HepG2 (cell line): ENCODE results near the gene ZNF446. TPM values are rescaled to one million over a fixed set of nuclear protein-coding genes. Genes with fewer than 3 reads are reported as not detected.

Experiments
- ATAC-seq: fragments of 200-7000 bp; cut with Tn5 transposase; 3 replicates; pipeline ENCODE4 v1.9.1; 2020; ENCODE audit warnings: mild to moderate bottlenecking, moderate library complexity
- BruUV-seq: library from RNA; stranded (reverse); fragments of 400-500 nt; replicated peaks from 2 replicates; lab custom pipeline; 2021; lab: Mats Ljungman, UMichigan
- CTCF ChIA-PET: fragments of 300-600 bp; formaldehyde crosslinking; extraction: SDS; loops from one replicate; lab custom pipeline; 2021; ENCODE audit warnings: low total read pairs, inconsistent platforms, low intra/inter-chr PET ratio; lab: Yijun Ruan, JAX
- POLR2A ChIA-PET: fragments of 350-600 bp; sonication (Branson Sonifier 250); formaldehyde crosslinking; loops from one replicate; lab custom pipeline; 2020; ENCODE audit warnings: antibody characterized with exemption, inconsistent platforms; lab: Yijun Ruan, JAX
- DNase-seq: peaks from one replicate; pipeline ENCODE4 v3.0.0-alpha.2; 2015; ENCODE audit warnings: low spot score
- FAIRE-seq: peaks from 3 replicates; lab custom pipeline; 2011; peaks lifted over from hg19 to GRCh38; lab: Jason Lieb, UNC
- H2AFZ ChIP-seq: one replicate; pipeline ENCODE4 v1.6.1; 2011; ENCODE audit warnings: low read length, inconsistent platforms
- H3K27ac ChIP-seq: fragments of 300-600 bp; 3 replicates; pipeline ENCODE4 v1.8.0; 2011; ENCODE audit warnings: mixed run types, mild to moderate bottlenecking, mixed read lengths, low read length, inconsistent platforms; ENCODE audit not compliant: insufficient read depth; ENCODE audit errors: extremely low read length
- H3K27me3 ChIP-seq, 2 experiments: fragments of 200-600 bp in 1 of 2; 2 replicates in 1 of 2; 3 replicates in 1 of 2; pipeline versions ENCODE4 v1.6.0 to v1.8.0; 2011; ENCODE audit warnings: low read length in 2 of 2, mild to moderate bottlenecking in 2 of 2, moderate library complexity in 2 of 2, inconsistent platforms in 1 of 2; ENCODE audit not compliant: insufficient read depth in 2 of 2, control insufficient read depth in 1 of 2
- H3K36me3 ChIP-seq, 2 experiments: fragments of 200-600 bp in 1 of 2; replicated peaks in 1 of 2; 2 replicates in 1 of 2; 3 replicates in 1 of 2; pipeline versions ENCODE4 v1.5.1 to v1.8.0; 2011; ENCODE audit warnings: low read length in 2 of 2, inconsistent platforms in 1 of 2; ENCODE audit not compliant: insufficient read depth in 2 of 2, control insufficient read depth in 1 of 2
- H3K4me1 ChIP-seq: 2 replicates; pipeline ENCODE4 v1.5.1; 2012; ENCODE audit warnings: low read length, inconsistent platforms; ENCODE audit not compliant: insufficient read depth
- H3K4me2 ChIP-seq: 2 replicates; pipeline ENCODE4 v1.6.0; 2011; ENCODE audit warnings: low read depth, low read length, inconsistent platforms
- H3K4me3 ChIP-seq, 3 experiments: fragments of 200-600 bp in 1 of 3; sonication (generic), shearing (Covaris generic) in 1 of 3; replicated peaks in 1 of 3; 2 replicates each; pipeline ENCODE4 v1.5.1; 2011 to 2016; ENCODE audit warnings: low read length in 3 of 3, inconsistent platforms in 2 of 3, low read depth in 2 of 3, mild to moderate bottlenecking in 2 of 3, control low read depth in 1 of 3, mixed read lengths in 1 of 3; ENCODE audit not compliant: insufficient read depth in 1 of 3
- H3K79me2 ChIP-seq: one replicate; pipeline ENCODE4 v1.6.1; 2011; ENCODE audit warnings: low read length, inconsistent platforms; ENCODE audit not compliant: insufficient read depth
- H3K9ac ChIP-seq: 2 replicates; pipeline ENCODE4 v1.6.0; 2011; ENCODE audit warnings: mild to moderate bottlenecking, low read depth, low read length, inconsistent platforms; ENCODE audit not compliant: insufficient read depth
- H3K9me3 ChIP-seq: 2 replicates; pipeline ENCODE4 v1.5.1; 2012; ENCODE audit warnings: mild to moderate bottlenecking, low read length
- H4K20me1 ChIP-seq: 2 replicates; pipeline ENCODE4 v1.6.0; 2011; ENCODE audit warnings: inconsistent platforms, mild to moderate bottlenecking, low read length, moderate library complexity; ENCODE audit not compliant: insufficient read depth
- ARNTL ChIP-seq: sonication (generic); formaldehyde crosslinking; IDR thresholded peaks from 2 replicates; pipeline ENCODE4 v1.4.0; 2020; ENCODE audit warnings: mild to moderate bottlenecking, missing genetic modification reagents
- FLYWCH1 ChIP-seq: sonication (generic); formaldehyde crosslinking; IDR thresholded peaks from 2 replicates; pipeline ENCODE4 v1.8.1; 2023; ENCODE audit warnings: mild to moderate bottlenecking, missing genetic modification reagents
- FOXA1 ChIP-seq, 2 experiments: fragments of 450-650 bp in 1 of 2; sonication (generic) in 1 of 2; formaldehyde crosslinking in 1 of 2; IDR thresholded peaks; 2 replicates each; pipeline versions ENCODE4 v1.4.0 to v1.6.1; 2016 to 2020; ENCODE audit warnings: missing genetic modification reagents in 1 of 2
- HCFC1 ChIP-seq: fragments of 150-350 bp; IDR thresholded peaks from 2 replicates; pipeline ENCODE4 v1.6.1; 2014; ENCODE audit warnings: low read depth, low read length
- IRF2 ChIP-seq: IDR thresholded peaks from 2 replicates; pipeline ENCODE4 v1.6.1; 2018; ENCODE audit warnings: missing genetic modification reagents, missing compliant biosample characterization
- MXI1 ChIP-seq: IDR thresholded peaks from 3 replicates; pipeline ENCODE4 v1.6.1; 2012; ENCODE audit warnings: low read depth, low read length, inconsistent platforms, borderline replicate concordance
- MYPOP ChIP-seq: sonication (generic); formaldehyde crosslinking; IDR thresholded peaks from 2 replicates; pipeline ENCODE4 v1.8.1; 2023; ENCODE audit warnings: mild to moderate bottlenecking, moderate library complexity, missing genetic modification reagents
- PHF8 ChIP-seq: sonication (generic); formaldehyde crosslinking; IDR thresholded peaks from 2 replicates; pipeline ENCODE4 v1.5.0; 2020; ENCODE audit warnings: missing genetic modification reagents
- RBM39 ChIP-seq: fragments of 200-400 bp; formaldehyde crosslinking; IDR thresholded peaks from one replicate; pipeline ENCODE4 v1.6.1; 2018; ENCODE audit warnings: antibody characterized with exemption, mild to moderate bottlenecking, low read depth, low read length; ENCODE audit not compliant: poor library complexity, severe bottlenecking
- RNF2 ChIP-seq: fragments of 450-650 bp; conservative IDR thresholded peaks from 2 replicates; pipeline ENCODE4 v1.6.1; 2016; ENCODE audit warnings: low read depth
- SATB2 ChIP-seq: sonication (generic); formaldehyde crosslinking; IDR thresholded peaks from 2 replicates; pipeline ENCODE4 v1.5.0; 2020; ENCODE audit warnings: missing genetic modification reagents
- TGIF2 ChIP-seq: IDR thresholded peaks from 2 replicates; pipeline ENCODE4 v1.6.1; 2016; ENCODE audit warnings: control low read depth, missing compliant biosample characterization
- TOE1 ChIP-seq: sonication (generic); formaldehyde crosslinking; IDR thresholded peaks from 2 replicates; pipeline ENCODE4 v1.4.0; 2020; ENCODE audit warnings: mild to moderate bottlenecking, missing genetic modification reagents
- XBP1 ChIP-seq: sonication (generic); formaldehyde crosslinking; IDR thresholded peaks from 2 replicates; pipeline ENCODE4 v1.5.0; 2020; ENCODE audit warnings: missing genetic modification reagents
- YY1 ChIP-seq: IDR thresholded peaks from 2 replicates; pipeline ENCODE4 v1.6.1; 2011; ENCODE audit warnings: low read length, low read depth, moderate library complexity, mild to moderate bottlenecking; ENCODE audit not compliant: insufficient read depth, insufficient replicate concordance
- ZFP36L2 ChIP-seq: sonication (generic); formaldehyde crosslinking; IDR thresholded peaks from 2 replicates; pipeline ENCODE4 v1.4.0; 2020; ENCODE audit warnings: missing genetic modification reagents
- ZFY ChIP-seq: sonication (generic); formaldehyde crosslinking; IDR thresholded peaks from 2 replicates; pipeline ENCODE4 v1.4.0; 2020; ENCODE audit warnings: missing genetic modification reagents
- ZNF160 ChIP-seq: sonication (generic); formaldehyde crosslinking; IDR thresholded peaks from 2 replicates; pipeline ENCODE4 v1.8.0; 2022; ENCODE audit warnings: mild to moderate bottlenecking, inconsistent platforms, missing genetic modification reagents
- WGBS: methylation state at CpG from one replicate; pipeline ENCODE4 v1.1.6; 2017; ENCODE audit warnings: low lambda C conversion rate; 5-methylcytosine and 5-hydroxymethylcytosine counted together
- in situ Hi-C: cut with HindIII; loops from 2 replicates; pipeline ENCODE4 v1.10.0; 2017; ENCODE audit warnings: low pct_unique_long_range_greater_than_20kb; ENCODE audit not compliant: extremely low pct_ligation_motif_present
- intact Hi-C: fragments of 100-400 bp; cut with micrococcal nuclease; formaldehyde crosslinking; loops from one replicate; pipeline ENCODE4 v1.10.0; 2022; ENCODE audit not compliant: unreplicated experiment
- polyA plus RNA-seq, 8 experiments: library from polyadenylated mRNA; depleted of rRNA in 3 of 8; stranded (reverse) in 7 of 8; unstranded in 1 of 8; fragments of >200 nt; fragmentation: Illumina TruSeq in 4 of 8; extraction: Trizol in 4 of 8; gene quantifications; 2 replicates each; pipeline versions ENCODE4 v1.2.1 to v1.2.3, GENCODE V29; 2011 to 2016; ENCODE audit warnings: low read depth in 4 of 8, missing spikeins in 1 of 8, mixed read lengths in 1 of 8; ENCODE audit not compliant: insufficient read depth in 1 of 8
- total RNA-seq, 5 experiments: library from RNA; depleted of rRNA; stranded (reverse); fragments of >200 nt; fragmentation: Illumina TruSeq; extraction: Trizol; gene quantifications; 2 replicates each; pipeline ENCODE4 v1.2.3, GENCODE V29; 2016; ENCODE audit warnings: low read depth in 1 of 5
- TF ChIP-seq, protein P1 (sequence below): sonication (generic); formaldehyde crosslinking; IDR thresholded peaks from 2 replicates; pipeline ENCODE4 v1.4.0; 2020; ENCODE audit warnings: missing genetic modification reagents, borderline replicate concordance

Gene ZNF446
- total and polyA plus RNA-seq, 2 of the 13 experiments (the other 11 are each of a cell fraction or from before 2014, with no cell fraction given) = 3.0 to 3.6 TPM

- peak within 1 kb of the TSS; percentile 65 for H3K9ac ChIP-seq
- H2AFZ ChIP-seq = no peak within 1 kb of the TSS
- CTCF ChIA-PET = no interaction called here
- peak; percentile 68 for FAIRE-seq
- H4K20me1 ChIP-seq = no peaks in the 10 kb centered on the region
- H3K4me2 ChIP-seq = peak within 1 kb of the TSS; percentile 88
- ATAC-seq = peak; percentile 98
- intact Hi-C loops = loop anchor here (2.0 to 5.0 kb wide), 2 partner anchors 15 to 44 kb away; partner anchors contain the start of genes ZNF324 and ZNF584
- in situ Hi-C loops = no loop called here
- DNase-seq = peak; percentile 94
- no peaks in the 10 kb centered on the region for H3K27me3 ChIP-seq
- no peaks in the 10 kb centered on the region for H3K36me3 ChIP-seq
- POLR2A ChIA-PET = interaction anchor here (1.2 to 1.8 kb wide), 3 partner anchors 43 to 124 kb away, joined by 4 to 6 read pairs (median 5); partner anchors contain the start of genes ZNF497 and ZNF584
- peaks cover 21% of the 10 kb centered on the region for H3K9me3 ChIP-seq
- no TSS peak for BruUV-seq
- H3K4me3 ChIP-seq = peak within 1 kb of the TSS; percentile 68 to 92 (median 83)
- 1% methylated on average over 17 of the region's 79 CpGs for WGBS
- no peaks in the 10 kb centered on the region for H3K79me2 ChIP-seq
- peaks cover 7% of the 10 kb centered on the region for H3K4me1 ChIP-seq
- no peak within 1 kb of the TSS for H3K27ac ChIP-seq
- TF ChIP-seq TOE1 (CRISPR knock-in tag) (no peak), ZFY (CRISPR knock-in tag) (peak; percentile 82), YY1 (peak; percentile 71), ZNF160 (CRISPR knock-in tag) (no peak), XBP1 (no peak), RBM39 (peak; percentile 49), RNF2 (0 out of 2 replicates have a peak, but pooled peaks have one; percentile 37), TGIF2 (CRISPR knock-in tag) (peak; percentile 75; the same call in 1 of the 2 replicates), MXI1 (peak; percentile 93; the same call in 1 of the 3 replicates), SATB2 (CRISPR knock-in tag) (no peak), HCFC1 (peak; percentile 95), MYPOP (peak; percentile 83; the same call in 1 of the 2 replicates), FLYWCH1 (CRISPR knock-in tag) (0 out of 2 replicates have a peak, but pooled peaks have one; percentile 10), ARNTL (CRISPR knock-in tag) (no peak; the same call in 1 of the 2 replicates), FOXA1 (IDR thresholded peaks at IDR 0.05) (no peak), FOXA1 (CRISPR knock-in tag; IDR thresholded peaks at IDR 0.05) (0 out of 2 replicates have a peak, but pooled peaks have one; percentile 19), PHF8 (CRISPR knock-in tag) (peak; percentile 66), ZFP36L2 (CRISPR knock-in tag) (no peak), IRF2 (CRISPR knock-in tag) (peak; percentile 63; the same call in 1 of the 2 replicates)
- TF ChIP-seq, protein P1, sequence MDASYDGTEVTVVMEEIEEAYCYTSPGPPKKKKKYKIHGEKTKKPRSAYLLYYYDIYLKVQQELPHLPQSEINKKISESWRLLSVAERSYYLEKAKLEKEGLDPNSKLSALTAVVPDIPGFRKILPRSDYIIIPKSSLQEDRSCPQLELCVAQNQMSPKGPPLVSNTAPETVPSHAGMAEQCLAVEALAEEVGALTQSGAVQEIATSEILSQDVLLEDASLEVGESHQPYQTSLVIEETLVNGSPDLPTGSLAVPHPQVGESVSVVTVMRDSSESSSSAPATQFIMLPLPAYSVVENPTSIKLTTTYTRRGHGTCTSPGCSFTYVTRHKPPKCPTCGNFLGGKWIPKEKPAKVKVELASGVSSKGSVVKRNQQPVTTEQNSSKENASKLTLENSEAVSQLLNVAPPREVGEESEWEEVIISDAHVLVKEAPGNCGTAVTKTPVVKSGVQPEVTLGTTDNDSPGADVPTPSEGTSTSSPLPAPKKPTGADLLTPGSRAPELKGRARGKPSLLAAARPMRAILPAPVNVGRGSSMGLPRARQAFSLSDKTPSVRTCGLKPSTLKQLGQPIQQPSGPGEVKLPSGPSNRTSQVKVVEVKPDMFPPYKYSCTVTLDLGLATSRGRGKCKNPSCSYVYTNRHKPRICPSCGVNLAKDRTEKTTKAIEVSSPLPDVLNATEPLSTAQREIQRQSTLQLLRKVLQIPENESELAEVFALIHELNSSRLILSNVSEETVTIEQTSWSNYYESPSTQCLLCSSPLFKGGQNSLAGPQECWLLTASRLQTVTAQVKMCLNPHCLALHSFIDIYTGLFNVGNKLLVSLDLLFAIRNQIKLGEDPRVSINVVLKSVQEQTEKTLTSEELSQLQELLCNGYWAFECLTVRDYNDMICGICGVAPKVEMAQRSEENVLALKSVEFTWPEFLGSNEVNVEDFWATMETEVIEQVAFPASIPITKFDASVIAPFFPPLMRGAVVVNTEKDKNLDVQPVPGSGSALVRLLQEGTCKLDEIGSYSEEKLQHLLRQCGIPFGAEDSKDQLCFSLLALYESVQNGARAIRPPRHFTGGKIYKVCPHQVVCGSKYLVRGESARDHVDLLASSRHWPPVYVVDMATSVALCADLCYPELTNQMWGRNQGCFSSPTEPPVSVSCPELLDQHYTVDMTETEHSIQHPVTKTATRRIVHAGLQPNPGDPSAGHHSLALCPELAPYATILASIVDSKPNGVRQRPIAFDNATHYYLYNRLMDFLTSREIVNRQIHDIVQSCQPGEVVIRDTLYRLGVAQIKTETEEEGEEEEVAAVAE (CRISPR knock-in tag) = peak; percentile 24; the same call in 1 of the 2 replicates
Measured at GRCh38 chr19:58451358-58452101, 24.6 kb upstream of the ZNF446 start, which contains the start of gene ZNF324B. Gene ZNF324B, plus strand, starts transcription at chr19:58451622. Its CDS starts 2,080 bp downstream, at chr19:58453702.
